Measurements from ENCODE around the gene DAGLA. TPM values are rescaled to one million over a fixed set of nuclear protein-coding genes. Genes with fewer than 3 reads are reported as not detected.

The DAGLA gene
- total RNA-seq, 2 experiments from 2014 or later: 0.52 to 0.73 TPM

DNA sequence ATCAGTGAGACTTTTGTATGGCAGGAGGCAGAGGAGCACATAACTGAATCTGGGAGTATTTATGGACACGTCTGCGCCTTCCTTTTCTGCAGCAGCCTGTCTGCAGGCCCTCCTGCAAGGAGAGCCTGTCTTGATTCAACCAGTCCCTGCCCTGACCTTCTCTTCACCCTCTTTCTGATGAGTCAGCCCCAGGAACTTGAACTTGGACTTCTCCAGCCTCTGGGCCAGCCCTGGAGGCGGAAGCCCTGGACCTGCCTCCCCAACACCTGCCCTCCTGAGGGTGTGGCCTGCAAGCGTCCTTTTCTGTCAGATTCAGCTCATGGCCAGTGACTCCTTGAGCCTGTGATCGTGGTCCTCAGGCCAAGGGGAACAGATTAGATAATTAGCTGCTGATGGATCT, 20.0 kb downstream of the DAGLA start:
- no peak overlapping the region for H3K27ac Mint-ChIP-seq
- H3K9me3 Mint-ChIP-seq: no peaks in the 10 kb centered on the region
- no peaks in the 10 kb centered on the region for H3K36me3 ChIP-seq (ENCODE audit: insufficient read depth, low read length)
- no peak overlapping the region for H3K4me3 ChIP-seq (ENCODE audit: low read length)
- H3K4me1 Mint-ChIP-seq (ENCODE audit: low read depth): peaks cover 22% of the 10 kb centered on the region
- intact Hi-C loops (cut with DNase I, micrococcal nuclease): no loop called here
- POLR2A ChIA-PET: no interaction called here
- H3K27me3 ChIP-seq (ENCODE audit: control insufficient read depth in 1 of 2, insufficient read depth in 2 of 2, low read length in 2 of 2): no peaks in the 10 kb centered on the region
- DNase-seq: peak in 2 of 14 experiments; percentile 41 to 50
- peaks cover 47% of the 10 kb centered on the region for H3K4me1 ChIP-seq (ENCODE audit: insufficient read depth, low read length)
- CTCF ChIA-PET: no interaction called here
- H3K9me3 ChIP-seq (ENCODE audit: control insufficient read depth in 1 of 2, insufficient read depth in 1 of 2, low read length in 2 of 2): no peaks in the 10 kb centered on the region
- TF ChIP-seq, protein P1, sequence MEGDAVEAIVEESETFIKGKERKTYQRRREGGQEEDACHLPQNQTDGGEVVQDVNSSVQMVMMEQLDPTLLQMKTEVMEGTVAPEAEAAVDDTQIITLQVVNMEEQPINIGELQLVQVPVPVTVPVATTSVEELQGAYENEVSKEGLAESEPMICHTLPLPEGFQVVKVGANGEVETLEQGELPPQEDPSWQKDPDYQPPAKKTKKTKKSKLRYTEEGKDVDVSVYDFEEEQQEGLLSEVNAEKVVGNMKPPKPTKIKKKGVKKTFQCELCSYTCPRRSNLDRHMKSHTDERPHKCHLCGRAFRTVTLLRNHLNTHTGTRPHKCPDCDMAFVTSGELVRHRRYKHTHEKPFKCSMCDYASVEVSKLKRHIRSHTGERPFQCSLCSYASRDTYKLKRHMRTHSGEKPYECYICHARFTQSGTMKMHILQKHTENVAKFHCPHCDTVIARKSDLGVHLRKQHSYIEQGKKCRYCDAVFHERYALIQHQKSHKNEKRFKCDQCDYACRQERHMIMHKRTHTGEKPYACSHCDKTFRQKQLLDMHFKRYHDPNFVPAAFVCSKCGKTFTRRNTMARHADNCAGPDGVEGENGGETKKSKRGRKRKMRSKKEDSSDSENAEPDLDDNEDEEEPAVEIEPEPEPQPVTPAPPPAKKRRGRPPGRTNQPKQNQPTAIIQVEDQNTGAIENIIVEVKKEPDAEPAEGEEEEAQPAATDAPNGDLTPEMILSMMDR (IDR thresholded peaks at IDR 0.05): no peak
- H3K4me3 Mint-ChIP-seq: no peak overlapping the region
- no peak for ATAC-seq (ENCODE audit: poor library complexity)
- no peaks in the 10 kb centered on the region for H3K36me3 Mint-ChIP-seq (ENCODE audit: low read depth)
- no peak overlapping the region for H3K27ac ChIP-seq (ENCODE audit: low read depth in 1 of 2, low read length in 2 of 2)
- no peaks in the 10 kb centered on the region for H3K27me3 Mint-ChIP-seq

DNA sequence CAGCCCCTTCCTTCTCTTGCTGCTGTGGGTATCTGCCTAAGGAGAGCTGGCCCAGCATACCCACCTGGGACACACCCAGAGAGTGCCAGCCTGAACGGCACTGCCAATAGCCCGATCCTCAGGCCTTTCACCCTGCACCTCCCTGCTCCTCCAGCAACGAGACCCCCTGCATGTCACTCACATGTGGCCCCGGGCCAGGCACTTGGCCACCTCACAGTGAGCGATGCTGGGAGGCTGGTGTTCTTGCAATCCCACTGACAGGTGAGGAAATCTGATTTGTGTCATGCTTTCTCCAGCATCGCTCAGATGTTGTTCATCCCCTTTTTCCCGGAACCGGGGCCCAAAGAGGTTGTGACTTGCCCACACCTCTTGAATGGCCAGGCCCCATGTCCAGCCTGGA, 20.5 kb downstream of the DAGLA start:
- H3K36me3 Mint-ChIP-seq (ENCODE audit: low read depth): no peaks in the 10 kb centered on the region
- no peak overlapping the region for H3K27ac ChIP-seq (ENCODE audit: low read depth in 1 of 2, low read length in 2 of 2)
- intact Hi-C loops (cut with DNase I, micrococcal nuclease): no loop called here
- H3K4me3 ChIP-seq (ENCODE audit: low read length): no peak overlapping the region
- H3K27me3 ChIP-seq (ENCODE audit: control insufficient read depth in 1 of 2, insufficient read depth in 2 of 2, low read length in 2 of 2): no peaks in the 10 kb centered on the region
- H3K9me3 Mint-ChIP-seq: no peaks in the 10 kb centered on the region
- TF ChIP-seq, protein P1 (IDR thresholded peaks at IDR 0.05): no peak
- no peak for ATAC-seq (ENCODE audit: poor library complexity)
- H3K36me3 ChIP-seq (ENCODE audit: insufficient read depth, low read length): no peaks in the 10 kb centered on the region
- POLR2A ChIA-PET: no interaction called here
- no peak overlapping the region for H3K4me3 Mint-ChIP-seq
- no peaks in the 10 kb centered on the region for H3K9me3 ChIP-seq (ENCODE audit: control insufficient read depth in 1 of 2, insufficient read depth in 1 of 2, low read length in 2 of 2)
- H3K4me1 ChIP-seq (ENCODE audit: insufficient read depth, low read length): peaks cover 42% of the 10 kb centered on the region
- peaks cover 18% of the 10 kb centered on the region for H3K4me1 Mint-ChIP-seq (ENCODE audit: low read depth)
- H3K27ac Mint-ChIP-seq: no peak overlapping the region
- CTCF ChIA-PET: no interaction called here
- H3K27me3 Mint-ChIP-seq: no peaks in the 10 kb centered on the region
- DNase-seq: no peak

DNA sequence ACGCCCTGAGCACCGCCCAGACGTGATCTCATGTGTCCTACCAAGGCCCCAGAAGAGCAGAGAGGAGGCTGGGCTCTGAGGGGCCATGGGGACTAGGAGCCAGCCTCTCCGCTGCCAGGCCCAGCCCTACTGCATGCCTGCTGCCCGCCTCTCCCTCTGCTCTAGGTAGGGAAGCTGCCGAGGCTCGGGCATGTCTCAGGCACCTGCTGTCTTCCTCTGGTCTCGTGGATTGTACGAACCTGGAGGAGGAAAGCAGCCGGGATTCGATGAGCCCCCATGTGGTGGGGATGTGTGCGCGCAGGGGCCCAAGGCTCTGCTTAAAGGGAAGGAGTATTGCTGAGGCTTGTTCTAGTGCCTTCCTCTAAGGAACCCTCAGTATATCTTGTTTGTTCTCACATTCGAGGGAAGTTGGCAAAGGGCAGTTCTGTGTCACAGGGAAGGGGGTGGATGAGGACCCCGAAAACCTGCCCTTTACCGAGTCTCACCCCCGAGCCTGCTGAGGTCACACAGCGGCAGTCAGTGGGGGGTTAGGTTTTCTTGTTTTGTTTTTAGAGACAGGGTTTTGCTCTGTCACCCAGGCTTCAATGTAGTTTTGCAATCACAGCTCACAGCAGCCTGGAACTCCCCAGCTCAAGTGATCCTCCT, 21.2 kb downstream of the DAGLA start:
- TF ChIP-seq, protein P1 (IDR thresholded peaks at IDR 0.05): no peak

More for the DNA sequence above, 21.2 kb downstream of the DAGLA start:
- POLR2A ChIA-PET: no interaction called here
- H3K4me1 Mint-ChIP-seq (ENCODE audit: low read depth): peaks cover 12% of the 10 kb centered on the region
- no peaks in the 10 kb centered on the region for H3K36me3 ChIP-seq (ENCODE audit: insufficient read depth, low read length)
- H3K27me3 ChIP-seq (ENCODE audit: control insufficient read depth in 1 of 2, insufficient read depth in 2 of 2, low read length in 2 of 2): no peaks in the 10 kb centered on the region
- peaks cover 35% of the 10 kb centered on the region for H3K4me1 ChIP-seq (ENCODE audit: insufficient read depth, low read length)
- H3K27me3 Mint-ChIP-seq: no peaks in the 10 kb centered on the region
- H3K27ac Mint-ChIP-seq: no peak overlapping the region
- H3K9me3 Mint-ChIP-seq: no peaks in the 10 kb centered on the region
- DNase-seq (peak in 3 of 14 experiments; percentile 29 to 50 (median 43)), ATAC-seq (ENCODE audit: poor library complexity) (no peak)
- no peak overlapping the region for H3K4me3 ChIP-seq (ENCODE audit: low read length)
- no peak overlapping the region for H3K4me3 Mint-ChIP-seq
- intact Hi-C loops (cut with DNase I, micrococcal nuclease): no loop called here
- H3K36me3 Mint-ChIP-seq (ENCODE audit: low read depth): no peaks in the 10 kb centered on the region
- H3K9me3 ChIP-seq (ENCODE audit: control insufficient read depth in 1 of 2, insufficient read depth in 1 of 2, low read length in 2 of 2): no peaks in the 10 kb centered on the region
- CTCF ChIA-PET: interaction anchor here (1.0 kb wide), 1 partner anchor 32 kb away, joined by 3 read pairs; no protein-coding TSS in a partner anchor
- H3K27ac ChIP-seq (ENCODE audit: low read depth in 1 of 2, low read length in 2 of 2): no peak overlapping the region

Data from CD4-positive, alpha-beta T cell (primary cell).